Posterior vena cava (tissue), 2 donors: Measurements from ENCODE around the gene ASMTL. TPM values are rescaled to one million over a fixed set of nuclear protein-coding genes. Genes with fewer than 3 reads are reported as not detected.

Experiments
- DNase-seq: peaks from one replicate; pipeline ENCODE4 v3.0.0-alpha.2; 2020; ENCODE audit warnings: low spot score
- intact Hi-C, 2 donors: fragments of 100-400 bp; cut with DNase I; formaldehyde crosslinking; loops; one replicate each; pipeline versions ENCODE4 v1.14.1 to v1.14.2; 2022 to 2023
- total RNA-seq, 2 donors: library from RNA; stranded (reverse); fragmentation: NEBNext Ultra II Directional; extraction: Animal tissue kit (Norgen Biotek cat#: 25700); gene quantifications; one replicate each; pipeline ENCODE4 v1.2.1, GENCODE V29; 2021
- donor health status: DM: yes; HTN: yes; CAD: no.
- donor health status: DM: yes; HTN: yes; CAD: no.

ASMTL gene
- total RNA-seq, 2 donors from 2014 or later, result 28.2 to 29.7 TPM

- intact Hi-C loops, result no loop called here
- DNase-seq, result peak; percentile 67
Measured at GRCh38 chrX:1398431-1399340, 54.0 kb downstream of the ASMTL start.

- DNase-seq, result peak; percentile 56
- intact Hi-C loops, result no loop called here
Measured at GRCh38 chrX:1397441-1398270, 55.1 kb downstream of the ASMTL start.

GRCh38 chrX:1397001-1397400 lies 55.7 kb downstream of the ASMTL start:
- peak; percentile 67 for DNase-seq
- intact Hi-C loops, result no loop called here

GRCh38 chrX:1395646-1396216 lies 57.0 kb downstream of the ASMTL start:
- peak; percentile 5 for DNase-seq
- intact Hi-C loops, result no loop called here

- DNase-seq, result peak; percentile 73
- intact Hi-C loops, result loop anchor here in 1 of 2 donors (5.0 kb wide), 1 partner anchor 57 kb away; the partner anchor contains the start of gene ASMTL
Measured at GRCh38 chrX:1394731-1395501, 57.8 kb downstream of the ASMTL start.

GRCh38 chrX:1393871-1394615 lies 58.7 kb downstream of the ASMTL start:
- DNase-seq, result peak; percentile 28
- intact Hi-C loops, result loop anchor here in 1 of 2 donors (5.0 kb wide), 1 partner anchor 58 kb away; the partner anchor contains the start of gene ASMTL

- intact Hi-C loops, result loop anchor here in 1 of 2 donors (5.0 kb wide), 1 partner anchor 60 kb away; the partner anchor contains the start of gene ASMTL
- peak; percentile 93 for DNase-seq
Measured at GRCh38 chrX:1392376-1393068, 60.2 kb downstream of the ASMTL start.

- peak; percentile 100 for DNase-seq
- intact Hi-C loops, result loop anchor here in 1 of 2 donors (5.0 kb wide), 1 partner anchor 60 kb away; the partner anchor contains the start of gene ASMTL
Measured at GRCh38 chrX:1391707-1392375, 60.9 kb downstream of the ASMTL start, which contains the start of gene SLC25A6. TSS of gene SLC25A6 (minus strand) at chrX:1392113. CDS start at chrX:1392009, 104 bp downstream.

- no peak for DNase-seq
- intact Hi-C loops, result loop anchor here in 1 of 2 donors (5.0 kb wide), 1 partner anchor 61 kb away; the partner anchor contains the start of gene ASMTL
Measured at GRCh38 chrX:1391370-1391706, 61.4 kb downstream of the ASMTL start.

GRCh38 chrX:1390621-1391369 lies 61.9 kb downstream of the ASMTL start:
- intact Hi-C loops, result loop anchor here in 1 of 2 donors (5.0 kb wide), 1 partner anchor 62 kb away; the partner anchor contains the start of gene ASMTL
- peak; percentile 76 for DNase-seq

GRCh38 chrX:1389993-1390285 lies 62.8 kb downstream of the ASMTL start:
- no peak for DNase-seq
- intact Hi-C loops, result loop anchor here in 1 of 2 donors (5.0 kb wide), 1 partner anchor 62 kb away; the partner anchor contains the start of gene ASMTL

- intact Hi-C loops, result no loop called here
- peak; percentile 82 for DNase-seq
Measured at GRCh38 chrX:1389181-1389992, 63.3 kb downstream of the ASMTL start.

- peak; percentile 23 for DNase-seq
- intact Hi-C loops, result no loop called here
Measured at GRCh38 chrX:1388651-1389050, 64.1 kb downstream of the ASMTL start.

GRCh38 chrX:1387141-1387776 lies 65.5 kb downstream of the ASMTL start:
- intact Hi-C loops, result no loop called here

More at GRCh38 chrX:1387141-1387776, 65.5 kb downstream of the ASMTL start:
- DNase-seq, result peak; percentile 79
